GM19452 (cell line): ENCODE data around the gene AKAP6.
"Not testable (repeated sequence)": the region's sequence is repeated elsewhere in the genome, so short reads cannot be mapped to it uniquely, and the experiment has no call there.

Source experiments
- ATAC-seq: cut with Tn5 transposase; IDR thresholded peaks from one replicate; pipeline ENCODE4 v1.9.1; 2021; ENCODE audit not compliant: unreplicated experiment

The AKAP6 gene

DNA sequence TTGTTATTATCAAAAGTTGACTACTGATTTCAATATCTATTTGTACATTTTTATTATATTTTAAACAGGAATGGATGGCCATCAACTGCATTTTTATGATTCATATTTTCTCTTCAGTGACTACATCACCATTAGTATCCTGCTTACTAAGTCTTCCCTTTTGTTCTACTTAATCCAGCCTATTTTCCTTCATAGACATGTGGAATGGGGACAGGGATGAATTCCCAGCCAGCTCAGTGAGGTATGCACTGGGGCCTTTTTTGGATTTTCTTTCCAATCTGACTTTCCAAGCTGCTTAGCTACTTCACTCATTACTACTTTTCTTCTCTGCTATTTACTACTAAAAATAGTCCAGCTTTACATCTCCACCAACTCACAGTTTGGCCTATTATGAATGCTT lies 38.4 kb downstream of the AKAP6 start:
- ATAC-seq: no peak

- ATAC-seq: no peak
Measured at GRCh38 chr14:32368107-32368506, 39.0 kb downstream of the AKAP6 start.

DNA sequence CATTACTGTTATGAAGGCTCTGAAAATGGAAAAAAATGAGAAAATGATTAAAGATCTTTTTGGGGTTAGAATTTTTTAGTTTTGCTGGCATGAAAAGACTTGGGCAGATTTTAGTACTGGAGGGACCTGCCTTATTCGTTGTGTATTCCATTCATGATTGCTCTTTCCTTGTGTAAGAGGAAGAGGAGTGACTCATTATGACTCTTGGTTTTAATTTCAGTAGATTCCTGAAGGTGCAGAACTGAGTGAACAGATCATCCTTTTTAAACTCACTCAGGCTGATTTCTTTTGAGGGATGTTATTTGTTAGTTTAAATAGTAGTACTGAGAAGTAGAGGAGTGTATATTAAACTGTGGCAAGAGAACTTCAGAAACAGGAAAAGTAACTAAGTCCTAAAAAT lies 41.6 kb downstream of the AKAP6 start:
- ATAC-seq: no peak

DNA sequence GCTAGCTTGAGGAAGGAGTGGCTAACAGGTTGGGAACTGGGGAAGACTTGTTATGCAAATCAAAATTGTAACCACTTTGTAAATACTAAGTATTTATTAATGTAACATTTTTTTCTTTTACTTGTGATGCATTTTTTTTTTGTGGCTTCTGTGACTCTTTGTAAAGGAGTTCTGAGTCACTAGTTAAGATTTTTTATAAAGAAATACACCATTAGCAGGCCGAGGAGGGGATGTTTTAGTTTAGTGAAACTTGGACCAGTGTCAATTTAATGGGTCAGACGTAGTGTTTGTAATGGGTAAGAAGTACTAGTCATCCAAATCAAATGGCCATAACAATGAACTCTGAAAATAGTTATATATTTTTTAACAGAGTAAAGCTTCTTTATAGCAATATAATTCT lies 43.1 kb downstream of the AKAP6 start:
- ATAC-seq: no peak

DNA sequence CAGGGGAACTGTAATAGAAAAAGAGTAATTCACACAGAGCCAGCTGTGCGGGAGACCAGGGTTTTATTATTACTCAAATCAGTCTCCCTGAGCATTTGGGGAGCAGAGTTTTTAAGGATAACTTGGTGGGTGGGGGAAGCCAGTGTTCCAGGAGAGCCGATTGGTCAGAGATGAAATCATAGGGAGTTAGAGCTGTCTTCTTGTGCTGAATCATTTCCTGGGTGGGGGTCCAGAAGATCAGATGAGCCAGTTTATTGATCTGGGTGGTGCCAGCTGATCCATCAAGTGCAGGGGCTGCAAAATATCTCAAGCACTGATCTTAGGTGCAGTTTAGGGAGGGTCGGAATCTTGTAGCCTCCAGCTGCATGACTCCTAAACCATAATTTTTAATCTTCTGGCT lies 44.1 kb downstream of the AKAP6 start:
- not testable (repeated sequence) for ATAC-seq

DNA sequence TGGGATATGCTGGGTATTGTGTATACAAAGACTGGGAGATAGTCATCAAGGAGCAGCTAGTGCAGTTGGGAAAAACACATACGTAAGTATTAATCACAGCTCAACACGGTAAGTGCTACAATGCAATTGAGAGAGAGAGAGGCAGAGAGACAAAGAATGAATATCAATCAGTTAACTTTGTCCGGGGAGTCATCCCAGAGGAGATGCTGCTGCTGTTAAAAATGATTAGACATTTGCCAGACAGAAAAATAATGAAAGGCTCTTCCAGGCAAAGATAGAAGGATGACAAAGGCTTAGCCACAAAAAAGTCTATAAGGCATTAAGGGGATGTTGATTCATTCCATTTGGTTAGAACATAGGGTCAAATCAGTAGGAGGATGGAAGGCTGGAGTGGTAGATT lies 45.1 kb downstream of the AKAP6 start:
- ATAC-seq: no peak

- ATAC-seq: no peak
Measured at GRCh38 chr14:32375663-32376062, 46.6 kb downstream of the AKAP6 start.

DNA sequence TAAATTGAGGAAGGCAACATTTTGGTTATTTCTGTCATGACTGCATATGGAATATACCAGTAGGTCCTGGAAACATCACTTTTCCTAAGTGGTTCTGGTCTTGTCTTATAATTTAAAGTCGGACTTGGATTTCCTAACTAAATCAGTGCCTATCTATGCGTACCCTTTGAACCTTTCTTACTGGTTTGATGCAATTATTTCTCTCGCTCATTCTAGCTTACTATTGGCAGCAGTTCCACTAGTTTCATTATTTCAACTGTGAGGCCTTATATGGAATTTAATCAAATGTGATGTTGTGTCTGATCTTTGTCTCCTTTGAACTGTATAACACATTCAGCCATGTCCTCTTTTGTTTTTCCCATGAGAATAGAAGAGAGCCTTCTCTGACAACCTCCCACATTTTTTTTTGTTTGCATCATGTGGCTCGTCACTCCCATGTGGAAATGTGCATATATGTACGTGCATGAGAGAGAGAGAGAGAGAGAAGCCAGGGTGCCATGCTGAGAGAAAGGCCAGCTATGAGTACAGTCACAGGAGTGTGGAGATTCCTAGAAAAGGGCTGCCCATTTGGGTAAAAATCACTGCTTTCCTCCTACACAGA lies 48.0 kb downstream of the AKAP6 start:
- ATAC-seq: no peak

DNA sequence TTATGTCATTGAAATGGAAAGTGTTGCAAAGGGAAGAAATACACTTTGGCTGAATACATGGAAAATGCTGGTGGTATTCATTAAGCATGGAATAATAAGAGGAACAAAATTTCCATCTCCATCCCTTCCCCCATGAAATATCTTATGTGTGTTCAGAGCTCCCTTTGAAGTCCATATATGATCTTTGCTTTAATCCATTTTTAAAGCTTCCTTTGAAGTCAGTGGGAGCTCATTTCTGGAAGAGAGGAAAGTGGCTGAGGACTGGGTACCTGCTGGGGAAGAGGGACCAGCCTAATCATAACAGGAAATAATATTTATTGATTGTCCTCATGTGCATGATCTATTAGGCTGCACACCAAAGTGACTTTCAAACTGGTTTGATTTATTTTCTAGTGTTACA lies 49.2 kb downstream of the AKAP6 start:
- no peak for ATAC-seq

- no peak for ATAC-seq
Measured at GRCh38 chr14:32379447-32379846, 50.3 kb downstream of the AKAP6 start.

GRCh38 chr14:32381869-32382268 lies 52.8 kb downstream of the AKAP6 start:
- no peak for ATAC-seq

DNA sequence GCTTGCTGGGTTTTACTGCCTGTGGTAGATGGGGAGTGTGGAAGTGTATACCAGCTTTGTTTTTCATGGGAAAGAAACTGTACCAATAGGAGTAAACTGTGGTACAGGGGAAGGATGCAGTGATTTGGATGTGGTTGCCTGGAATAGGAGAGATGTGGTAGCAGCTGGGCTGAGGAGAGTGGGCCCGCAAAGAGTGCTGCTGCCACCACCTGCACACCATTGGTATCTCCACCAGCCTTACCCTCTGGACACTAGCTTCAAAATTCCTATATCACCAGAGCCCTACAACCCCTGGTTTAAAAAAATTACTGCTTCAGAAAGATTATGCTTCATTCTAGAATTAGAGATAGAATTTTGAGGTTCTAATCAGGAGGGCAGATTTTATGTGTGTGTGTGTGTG lies 53.6 kb downstream of the AKAP6 start:
- ATAC-seq: no peak

DNA sequence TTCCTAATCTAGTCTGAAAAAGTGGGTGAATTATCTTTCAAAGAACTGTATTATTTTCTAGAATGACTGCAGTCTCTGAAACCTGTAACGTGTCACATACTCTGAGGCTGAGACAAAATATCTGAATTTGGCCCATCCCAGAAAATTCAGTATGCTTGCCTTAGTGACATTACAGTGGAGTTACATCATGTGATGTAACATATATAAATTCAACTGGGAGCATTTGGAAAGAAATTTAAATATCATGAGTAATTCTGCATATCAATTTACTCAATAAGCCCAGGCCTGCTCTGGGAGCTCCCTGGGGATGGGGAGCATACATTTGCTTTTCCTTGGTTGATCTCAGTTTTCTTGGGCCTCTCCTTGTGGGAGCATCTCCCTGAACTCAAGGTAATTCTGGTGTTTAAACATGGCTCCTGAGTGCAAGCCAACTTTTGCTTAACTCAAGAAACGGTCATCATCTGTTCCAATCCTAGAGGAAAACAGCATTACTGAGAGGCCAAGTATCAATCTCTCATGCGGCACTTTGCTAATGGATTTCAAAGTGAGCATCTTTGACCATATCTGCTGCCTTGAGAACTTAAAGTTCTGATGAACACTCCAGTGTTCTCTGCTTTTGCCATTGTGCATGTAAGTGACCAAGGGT lies 54.4 kb downstream of the AKAP6 start:
- no peak for ATAC-seq

GRCh38 chr14:32384464-32384863 lies 55.4 kb downstream of the AKAP6 start:
- no peak for ATAC-seq

DNA sequence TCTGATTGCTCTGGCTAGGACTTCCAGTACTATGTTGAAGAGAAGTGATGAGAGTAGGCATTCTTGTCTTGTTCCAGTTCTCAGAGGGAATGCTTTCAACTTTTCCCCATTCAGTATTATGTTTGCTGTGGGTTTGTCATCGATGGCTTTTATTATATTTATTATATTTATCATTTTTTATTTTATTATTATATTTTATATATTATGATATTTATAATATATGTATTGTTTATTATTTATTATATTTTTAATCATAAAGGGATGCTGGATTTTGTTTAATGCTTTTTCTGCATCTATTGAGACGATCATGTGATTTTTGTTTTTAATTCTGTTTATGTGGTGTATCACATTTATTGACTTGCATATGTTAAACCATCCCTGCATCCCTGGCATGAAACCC lies 58.2 kb downstream of the AKAP6 start:
- not testable (repeated sequence) for ATAC-seq

- ATAC-seq: no peak
Measured at GRCh38 chr14:32393119-32393518, 64.0 kb downstream of the AKAP6 start.

DNA sequence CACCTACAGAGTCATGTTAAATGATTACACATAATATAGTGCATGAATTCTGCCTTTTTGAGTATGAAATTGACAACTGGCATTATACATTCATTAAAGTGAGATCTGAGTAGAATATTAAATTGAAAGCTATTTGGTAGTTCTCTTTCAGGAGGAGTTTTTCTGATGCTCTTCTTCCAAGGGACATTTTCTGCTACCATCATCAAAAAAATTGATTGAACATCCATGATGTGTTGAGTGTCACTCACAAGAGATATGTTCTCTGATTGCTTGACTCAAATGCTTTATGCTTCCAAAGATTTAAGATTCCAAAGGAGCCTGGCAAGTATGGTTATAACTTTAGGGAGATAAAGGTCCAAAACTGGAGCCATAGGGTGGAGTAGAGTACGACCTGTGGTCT lies 64.9 kb downstream of the AKAP6 start:
- no peak for ATAC-seq

- no peak for ATAC-seq
Measured at GRCh38 chr14:32396885-32397284, 67.8 kb downstream of the AKAP6 start.

DNA sequence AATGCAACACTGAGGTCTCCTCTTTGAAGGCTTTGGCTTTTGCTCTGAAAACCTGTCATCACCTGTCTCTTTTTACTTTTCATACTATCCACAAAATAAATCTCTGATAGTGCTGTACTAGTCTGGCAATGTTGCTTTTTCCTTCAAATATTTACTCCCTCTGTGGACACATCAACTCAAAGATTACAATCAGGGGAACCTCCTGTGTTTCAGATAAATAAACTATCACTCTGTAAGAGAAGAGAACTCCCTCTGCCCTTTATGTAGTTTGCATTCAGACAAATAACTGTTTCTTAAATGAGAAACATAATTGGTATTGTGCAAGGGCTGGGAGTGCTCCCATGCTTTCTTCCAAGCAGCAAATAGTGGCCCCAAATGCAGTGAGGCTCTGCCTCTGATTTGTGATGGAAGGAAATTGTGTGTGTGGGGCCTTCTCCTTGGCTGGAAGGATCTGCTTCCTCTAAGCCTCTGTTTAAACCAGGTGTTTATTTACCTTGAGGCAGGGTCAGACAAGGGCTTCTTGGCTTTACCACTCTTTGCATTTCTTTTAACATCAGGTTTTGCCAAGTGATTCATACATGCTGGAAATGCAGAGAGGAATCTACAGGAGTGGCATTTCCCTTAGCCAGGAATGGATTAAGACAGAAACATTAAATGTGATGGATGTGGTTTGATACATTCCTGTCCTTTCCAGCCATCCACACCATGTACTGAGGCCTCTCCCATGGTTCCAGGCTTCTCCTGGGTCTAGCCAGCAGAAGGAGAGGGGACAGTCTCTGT lies 69.0 kb downstream of the AKAP6 start:
- ATAC-seq: no peak

GRCh38 chr14:32399920-32400319 lies 70.8 kb downstream of the AKAP6 start:
- ATAC-seq: no peak

DNA sequence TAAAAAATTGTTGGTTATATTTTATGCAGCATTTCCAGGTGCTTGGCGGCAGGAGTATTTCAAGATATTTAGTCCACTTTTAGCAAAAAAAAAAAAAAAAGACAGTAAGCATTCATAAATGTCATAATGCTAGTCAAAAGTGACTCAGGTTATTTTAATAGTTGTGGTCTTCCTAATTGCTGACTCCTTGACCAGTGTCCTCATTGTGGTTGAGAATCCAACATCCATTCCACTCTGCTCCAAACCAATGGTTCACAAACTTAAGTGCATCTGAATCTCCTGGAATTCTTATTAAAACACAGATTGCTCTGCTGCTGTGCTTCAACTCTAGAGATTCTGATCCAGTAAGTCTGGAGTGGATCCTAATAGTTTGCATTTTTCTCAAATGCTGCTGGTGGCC lies 71.4 kb downstream of the AKAP6 start:
- no peak for ATAC-seq

DNA sequence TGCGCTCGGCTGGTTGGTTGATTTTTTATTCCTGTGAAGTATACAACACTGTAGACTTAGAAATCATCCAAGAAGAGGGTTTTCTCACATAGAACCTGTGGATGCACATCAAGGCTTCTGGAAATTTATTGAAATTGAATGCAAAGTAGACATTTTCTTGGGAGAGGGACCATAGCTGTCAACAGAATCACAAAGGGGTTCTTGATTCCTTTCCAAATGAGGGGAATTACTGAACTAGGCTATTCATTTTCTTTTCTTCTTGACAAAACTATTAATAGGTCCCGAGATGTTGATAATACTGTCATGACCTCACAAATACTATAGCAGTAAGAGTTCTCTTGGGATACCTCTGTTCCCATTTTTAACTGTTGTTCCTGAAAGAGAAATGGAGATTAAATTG lies 73.9 kb downstream of the AKAP6 start:
- no peak for ATAC-seq
